Thyroid gland (tissue), 4 donors: ENCODE results near the gene ZNF775. TPM values are rescaled to one million over a fixed set of nuclear protein-coding genes. Genes with fewer than 3 reads are reported as not detected.

ENCODE experiments used
- DNase-seq, 2 donors: peaks; one replicate each; pipeline ENCODE4 v3.0.0-alpha.2; 2019
- H3K27ac ChIP-seq, 3 donors: fragments of 200-600 bp; sonication (generic); 1 replicate in 2 of 3; 2 replicates in 1 of 3; pipeline ENCODE4 v1.5.1; 2016 to 2019; ENCODE audit warnings: mild to moderate bottlenecking in 1 of 3, moderate library complexity in 1 of 3
- H3K27me3 ChIP-seq: fragments of 200-600 bp; sonication (generic); one replicate; pipeline ENCODE4 v1.5.1; 2019
- H3K36me3 ChIP-seq, 2 donors: fragments of 200-600 bp; sonication (generic); one replicate each; pipeline ENCODE4 v1.5.1; 2016 to 2019
- H3K4me1 ChIP-seq, 2 donors: fragments of 200-600 bp; sonication (generic); one replicate each; pipeline ENCODE4 v1.5.1; 2017 to 2019
- H3K4me3 ChIP-seq, 3 donors: fragments of 200-600 bp; sonication (generic); replicated peaks in 1 of 3; 1 replicate in 2 of 3; 2 replicates in 1 of 3; pipeline ENCODE4 v1.5.1; 2016; ENCODE audit warnings: mild to moderate bottlenecking in 1 of 3
- H3K9me3 ChIP-seq: fragments of 200-600 bp; sonication (generic); one replicate; pipeline ENCODE4 v1.5.1; 2017
- POLR2A ChIP-seq, 2 donors: fragments of 450-650 bp; IDR thresholded peaks; one replicate each; pipeline ENCODE4 v1.6.1; 2017; ENCODE audit warnings: antibody characterized with exemption in 2 of 2, mild to moderate bottlenecking in 2 of 2, moderate library complexity in 1 of 2
- WGBS, 2 donors: methylation state at CpG; one replicate each; pipeline ENCODE4 v1.1.5; 2017; 5-methylcytosine and 5-hydroxymethylcytosine counted together
- intact Hi-C: fragments of 100-400 bp; cut with DNase I; formaldehyde crosslinking; loops from one replicate; pipeline ENCODE4 v1.15.1; 2023
- total RNA-seq, 4 donors: library from RNA; depleted of rRNA; stranded (reverse); fragments of >200 nt; gene quantifications; one replicate each; pipeline ENCODE4 v1.2.3, GENCODE V29; 2016
- TF ChIP-seq, protein P1 (sequence below), 6 experiments: fragments of 200-600 bp in 3 of 6; fragments of 450-650 bp in 3 of 6; sonication (generic) in 3 of 6; IDR thresholded peaks; one replicate each; pipeline ENCODE4 v1.5.1; 2016 to 2019; ENCODE audit warnings: antibody characterized with exemption in 6 of 6, mild to moderate bottlenecking in 2 of 6, inconsistent platforms in 1 of 6, moderate library complexity in 1 of 6

Gene ZNF775
- total RNA-seq, 4 donors from 2014 or later = 4.3 to 7.5 (median 6.3) TPM

DNA sequence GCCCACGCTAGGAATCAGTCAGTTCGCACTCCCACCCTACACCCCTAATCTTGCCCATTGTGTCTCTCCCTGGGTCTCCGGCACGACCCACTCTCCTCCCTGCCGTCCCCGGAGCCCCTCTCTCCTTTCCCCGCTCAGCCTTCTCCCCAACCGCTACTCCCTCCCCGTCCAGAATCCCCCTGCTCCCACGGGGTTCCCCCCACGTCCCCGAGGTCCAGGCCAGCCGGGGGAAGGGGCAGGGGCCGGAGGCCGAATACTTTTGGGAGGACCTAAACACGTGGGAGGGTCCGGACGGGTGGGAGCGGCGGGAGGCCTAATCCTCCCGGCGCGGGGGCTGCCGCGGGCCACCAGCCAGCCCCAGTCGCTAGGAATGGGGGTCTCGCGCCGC, 38.3 kb upstream of the ZNF775 start:
- H3K4me1 ChIP-seq = peaks cover 18 to 33% of the 10 kb centered on the region in 2 donors
- intact Hi-C loops = no loop called here
- H3K9me3 ChIP-seq = no peaks in the 10 kb centered on the region
- no peak for DNase-seq
- no peaks in the 10 kb centered on the region for H3K27me3 ChIP-seq
- WGBS, 2 donors = 12 to 18% methylated on average over 16 to 27 of the region's 29 CpGs
- H3K27ac ChIP-seq = peak overlapping the region; percentile 22 to 56 (median 38)
- peak overlapping the region in 2 of 3 donors; percentile 20 to 39 for H3K4me3 ChIP-seq
- no peaks in the 10 kb centered on the region for H3K36me3 ChIP-seq
- TF ChIP-seq, protein P1, sequence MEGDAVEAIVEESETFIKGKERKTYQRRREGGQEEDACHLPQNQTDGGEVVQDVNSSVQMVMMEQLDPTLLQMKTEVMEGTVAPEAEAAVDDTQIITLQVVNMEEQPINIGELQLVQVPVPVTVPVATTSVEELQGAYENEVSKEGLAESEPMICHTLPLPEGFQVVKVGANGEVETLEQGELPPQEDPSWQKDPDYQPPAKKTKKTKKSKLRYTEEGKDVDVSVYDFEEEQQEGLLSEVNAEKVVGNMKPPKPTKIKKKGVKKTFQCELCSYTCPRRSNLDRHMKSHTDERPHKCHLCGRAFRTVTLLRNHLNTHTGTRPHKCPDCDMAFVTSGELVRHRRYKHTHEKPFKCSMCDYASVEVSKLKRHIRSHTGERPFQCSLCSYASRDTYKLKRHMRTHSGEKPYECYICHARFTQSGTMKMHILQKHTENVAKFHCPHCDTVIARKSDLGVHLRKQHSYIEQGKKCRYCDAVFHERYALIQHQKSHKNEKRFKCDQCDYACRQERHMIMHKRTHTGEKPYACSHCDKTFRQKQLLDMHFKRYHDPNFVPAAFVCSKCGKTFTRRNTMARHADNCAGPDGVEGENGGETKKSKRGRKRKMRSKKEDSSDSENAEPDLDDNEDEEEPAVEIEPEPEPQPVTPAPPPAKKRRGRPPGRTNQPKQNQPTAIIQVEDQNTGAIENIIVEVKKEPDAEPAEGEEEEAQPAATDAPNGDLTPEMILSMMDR (IDR thresholded peaks at IDR 0.05) = no peak
- no peak for TF ChIP-seq POLR2A (IDR thresholded peaks at IDR 0.05)

DNA sequence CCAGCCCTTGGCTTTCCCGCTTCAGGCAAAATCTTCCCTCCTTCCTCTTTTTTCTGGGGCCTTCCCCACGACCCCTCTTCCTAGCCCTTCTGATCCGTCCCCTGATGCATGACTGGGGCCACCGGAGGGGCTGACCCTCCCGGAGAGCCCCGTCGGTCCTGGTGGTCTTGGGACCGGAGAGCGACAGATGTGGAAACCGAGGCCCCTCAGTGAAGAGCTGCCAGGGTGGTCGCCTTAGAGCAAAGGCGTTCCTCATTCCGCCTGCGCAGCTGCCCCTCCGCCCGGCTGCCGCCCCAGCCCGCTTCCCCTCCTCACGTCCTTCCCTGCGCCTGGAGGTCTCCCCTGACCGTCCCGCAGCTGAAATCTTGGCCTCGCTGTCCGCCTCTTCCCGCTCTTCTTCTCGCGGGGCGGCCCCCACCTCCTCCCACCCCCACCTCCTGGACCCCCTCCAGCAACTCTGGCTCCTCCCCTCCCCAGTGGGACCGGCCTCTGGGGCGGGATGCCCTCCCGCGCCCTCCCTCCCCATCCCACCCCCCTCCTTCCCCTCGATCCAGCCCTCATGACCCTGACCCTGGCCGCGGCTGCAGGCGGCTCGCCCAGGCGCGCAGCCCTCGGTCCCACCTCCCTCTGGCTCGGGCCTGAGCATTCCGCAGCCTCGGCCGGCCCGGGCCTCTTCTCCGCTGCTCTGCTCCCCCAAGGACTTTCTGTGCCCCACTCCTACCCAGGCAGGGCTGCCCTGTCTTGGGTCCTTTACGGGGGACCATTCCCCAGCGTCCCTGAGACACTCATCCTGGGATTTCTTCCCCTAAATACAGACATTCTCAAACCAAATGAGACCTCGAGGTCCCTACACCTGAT, 37.6 kb upstream of the ZNF775 start, which contains the start of gene RARRES2:
Gene RARRES2, minus strand, starts transcription at position 367 of the 858 bp plus-strand sequence. CDS start 1,020 bp downstream, outside the sequence.
- intact Hi-C loops = no loop called here
- H3K36me3 ChIP-seq = no peaks in the 10 kb centered on the region
- no peaks in the 10 kb centered on the region for H3K27me3 ChIP-seq
- H3K9me3 ChIP-seq = no peaks in the 10 kb centered on the region
- TF ChIP-seq POLR2A (IDR thresholded peaks at IDR 0.05) = no peak
- TF ChIP-seq, protein P1 (IDR thresholded peaks at IDR 0.05) = no peak
- peak within 1 kb of the TSS; percentile 22 to 56 (median 38) for H3K27ac ChIP-seq
- H3K4me1 ChIP-seq = peaks cover 14 to 27% of the 10 kb centered on the region in 2 donors
- peak within 1 kb of the TSS in 2 of 3 donors; percentile 20 to 39 for H3K4me3 ChIP-seq
- DNase-seq = peak; percentile 31 to 38
- WGBS, 2 donors = 8 to 17% methylated on average over 24 to 47 of the region's 49 CpGs

DNA sequence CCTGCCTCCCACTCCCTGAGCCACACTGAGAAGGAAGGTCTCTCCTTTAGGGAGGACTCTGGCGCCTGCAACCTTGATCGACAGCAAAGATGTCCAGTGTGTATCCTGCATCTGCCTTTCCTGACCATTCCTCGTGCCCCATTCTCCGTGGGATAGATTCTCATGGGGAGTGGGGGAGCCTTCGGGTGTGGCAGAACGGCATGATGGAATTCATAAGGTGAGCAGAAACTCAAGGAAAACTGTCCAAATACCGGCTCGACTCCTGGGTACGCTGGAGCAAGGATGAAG, 37.1 kb upstream of the ZNF775 start:
- no peak for DNase-seq
- intact Hi-C loops = no loop called here
- peak overlapping the region in 1 of 3 donors; percentile 38 for H3K27ac ChIP-seq
- WGBS, 2 donors = 91 to 92% methylated on average over 9 of the region's 9 CpGs
- TF ChIP-seq POLR2A (IDR thresholded peaks at IDR 0.05) = no peak
- TF ChIP-seq, protein P1 (IDR thresholded peaks at IDR 0.05) = no peak
- no peaks in the 10 kb centered on the region for H3K9me3 ChIP-seq
- no peaks in the 10 kb centered on the region for H3K27me3 ChIP-seq
- peaks cover 14 to 24% of the 10 kb centered on the region in 2 donors for H3K4me1 ChIP-seq
- H3K36me3 ChIP-seq = no peaks in the 10 kb centered on the region
- H3K4me3 ChIP-seq = no peak overlapping the region

DNA sequence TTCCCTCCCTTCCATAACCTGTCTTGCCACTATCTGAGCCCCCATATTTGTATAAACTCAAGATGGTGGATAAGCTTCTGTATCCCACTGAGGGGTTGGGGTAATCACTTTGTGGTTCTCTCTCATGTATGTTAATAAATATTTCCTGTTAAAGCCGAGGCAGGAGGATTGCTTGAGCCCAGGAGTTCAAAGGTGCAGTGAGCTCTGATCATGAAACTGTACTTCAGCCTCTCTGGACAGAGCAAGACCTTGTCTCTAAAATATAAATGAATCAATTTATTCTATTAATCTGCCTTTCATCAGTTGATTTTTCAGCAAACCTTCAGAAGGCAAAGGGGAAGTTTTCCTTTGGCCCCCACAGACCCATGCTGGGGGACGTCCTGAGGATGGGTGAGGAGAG, 35.9 kb upstream of the ZNF775 start:
- WGBS, 2 donors = 92 to 93% methylated on average over 2 of the region's 2 CpGs
- TF ChIP-seq, protein P1 (IDR thresholded peaks at IDR 0.05) = no peak
- no peak for TF ChIP-seq POLR2A (IDR thresholded peaks at IDR 0.05)
- peaks cover 14 to 24% of the 10 kb centered on the region in 2 donors for H3K4me1 ChIP-seq
- no peak overlapping the region for H3K27ac ChIP-seq
- H3K36me3 ChIP-seq = no peaks in the 10 kb centered on the region
- no peak for DNase-seq
- no peak overlapping the region for H3K4me3 ChIP-seq
- no peaks in the 10 kb centered on the region for H3K27me3 ChIP-seq
- intact Hi-C loops = no loop called here
- H3K9me3 ChIP-seq = no peaks in the 10 kb centered on the region

DNA sequence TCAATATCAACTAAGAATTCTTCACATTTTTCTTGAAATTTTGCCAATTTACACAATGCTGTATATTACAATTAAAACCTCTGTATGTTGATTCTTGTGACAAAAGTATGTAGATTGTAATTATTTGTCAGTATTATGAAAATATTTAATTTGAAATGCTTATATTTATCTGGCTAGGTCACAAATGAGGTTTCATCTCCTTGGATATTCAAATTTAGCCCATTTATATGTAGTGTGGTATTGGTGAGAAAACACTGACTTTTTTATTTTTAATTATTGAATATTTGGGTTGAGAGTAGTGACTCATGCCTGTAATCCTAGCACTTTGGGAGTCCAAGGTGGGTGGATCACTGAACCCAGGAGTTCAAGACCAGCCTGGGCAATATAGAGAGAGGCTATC, 34.8 kb upstream of the ZNF775 start:
- H3K36me3 ChIP-seq = no peaks in the 10 kb centered on the region
- DNase-seq = no peak
- H3K27me3 ChIP-seq = no peaks in the 10 kb centered on the region
- intact Hi-C loops = no loop called here
- H3K4me3 ChIP-seq = no peak overlapping the region
- no peaks in the 10 kb centered on the region for H3K9me3 ChIP-seq
- H3K27ac ChIP-seq = no peak overlapping the region
- no peak for TF ChIP-seq POLR2A (IDR thresholded peaks at IDR 0.05)
- TF ChIP-seq, protein P1 (IDR thresholded peaks at IDR 0.05) = no peak
- peaks cover 14 to 24% of the 10 kb centered on the region in 2 donors for H3K4me1 ChIP-seq
